IMR-90 (cell line): ENCODE measurements around the gene C22orf39. TPM values are rescaled to one million over a fixed set of nuclear protein-coding genes. Genes with fewer than 3 reads are reported as not detected.

Source experiments
- ATAC-seq: fragments of 200-7000 bp; cut with Tn5 transposase; 2 replicates; pipeline ENCODE4 v1.9.1; 2020; ENCODE audit warnings: low read depth, mild to moderate bottlenecking, moderate library complexity
- BruUV-seq: library from RNA; stranded (reverse); fragments of 400-500 nt; replicated peaks from 2 replicates; lab custom pipeline; 2021; lab: Mats Ljungman, UMichigan
- CTCF ChIA-PET: fragments of 300-600 bp; formaldehyde crosslinking; extraction: SDS; loops from one replicate; lab custom pipeline; 2021; ENCODE audit warnings: antibody characterized with exemption; lab: Yijun Ruan, JAX
- POLR2A ChIA-PET: fragments of 300-600 bp; sonication (Branson Sonifier 250); formaldehyde crosslinking; loops from one replicate; lab custom pipeline; 2022; ENCODE audit warnings: antibody characterized with exemption; ENCODE audit not compliant: unreplicated experiment; lab: Charles Lee
- DNase-seq: peaks from one replicate; pipeline ENCODE4 v3.0.0; 2013
- H2AFZ ChIP-seq: replicated peaks from 2 replicates; pipeline ENCODE3; 2013; ENCODE audit warnings: low read length, mild to moderate bottlenecking; ENCODE audit not compliant: poor library complexity
- H2AK5ac ChIP-seq: 2 replicates; pipeline ENCODE4 v1.6.1; 2013; ENCODE audit warnings: low read depth, low read length, inconsistent platforms
- H2AK9ac ChIP-seq: replicated peaks from 2 replicates; pipeline ENCODE3; 2013; ENCODE audit warnings: mild to moderate bottlenecking, low read depth, low read length, moderate library complexity; ENCODE audit not compliant: poor library complexity
- H2BK120ac ChIP-seq: 2 replicates; pipeline ENCODE4 v1.6.1; 2013; ENCODE audit warnings: low read depth, low read length, inconsistent platforms
- H2BK15ac ChIP-seq: 3 replicates; pipeline ENCODE4 v1.6.1; 2013; ENCODE audit warnings: low read depth, low read length, inconsistent platforms
- H2BK20ac ChIP-seq: 2 replicates; pipeline ENCODE4 v1.6.1; 2013; ENCODE audit warnings: low read depth, mild to moderate bottlenecking, inconsistent platforms, low read length, moderate library complexity
- H2BK5ac ChIP-seq: 2 replicates; pipeline ENCODE4 v1.6.1; 2013; ENCODE audit warnings: mild to moderate bottlenecking, low read depth, low read length, inconsistent platforms; ENCODE audit not compliant: poor library complexity, severe bottlenecking
- H3K14ac ChIP-seq: replicated peaks from 2 replicates; pipeline ENCODE4 v1.6.1; 2013; ENCODE audit warnings: low read depth, low read length, inconsistent platforms
- H3K18ac ChIP-seq: 2 replicates; pipeline ENCODE4 v1.6.1; 2013; ENCODE audit warnings: low read depth, low read length, control low read depth
- H3K23ac ChIP-seq: 2 replicates; pipeline ENCODE4 v1.6.1; 2013; ENCODE audit warnings: low read depth, low read length, inconsistent platforms
- H3K27ac ChIP-seq: 2 replicates; pipeline ENCODE4 v1.5.1; 2013; ENCODE audit warnings: mild to moderate bottlenecking, control low read depth, low read length; ENCODE audit not compliant: insufficient read depth
- H3K27me3 ChIP-seq: 2 replicates; pipeline ENCODE4 v1.6.1; 2013; ENCODE audit warnings: low read length; ENCODE audit not compliant: control insufficient read depth, insufficient read depth
- H3K36me3 ChIP-seq: 2 replicates; pipeline ENCODE4 v1.6.1; 2013; ENCODE audit warnings: low read length, mixed read lengths; ENCODE audit not compliant: control insufficient read depth, insufficient read depth
- H3K4ac ChIP-seq: 2 replicates; pipeline ENCODE4 v1.6.1; 2013; ENCODE audit warnings: low read depth, low read length, inconsistent platforms
- H3K4me1 ChIP-seq: 2 replicates; pipeline ENCODE4 v1.6.1; 2013; ENCODE audit warnings: low read length, mixed read lengths; ENCODE audit not compliant: control insufficient read depth, insufficient read depth
- H3K4me2 ChIP-seq: 2 replicates; pipeline ENCODE4 v1.6.1; 2013; ENCODE audit warnings: low read depth, mild to moderate bottlenecking, control low read depth, low read length, moderate library complexity
- H3K4me3 ChIP-seq: 2 replicates; pipeline ENCODE4 v1.5.1; 2013; ENCODE audit warnings: low read depth, mild to moderate bottlenecking, control low read depth, low read length, moderate library complexity; ENCODE audit not compliant: insufficient read depth
- H3K56ac ChIP-seq: 2 replicates; pipeline ENCODE4 v1.6.1; 2013; ENCODE audit warnings: low read length, inconsistent platforms; ENCODE audit not compliant: insufficient read depth; ENCODE audit errors: extremely low read depth
- H3K79me1 ChIP-seq, 2 experiments: 2 replicates each; pipeline ENCODE4 v1.6.1; 2013; ENCODE audit warnings: low read length in 2 of 2, inconsistent platforms in 1 of 2, low read depth in 1 of 2
- H3K9ac ChIP-seq: 2 replicates; pipeline ENCODE4 v1.6.1; 2013; ENCODE audit warnings: low read depth, low read length, control low read depth
- H3K9me1 ChIP-seq: 2 replicates; pipeline ENCODE4 v1.6.1; 2013; ENCODE audit warnings: low read length, inconsistent platforms; ENCODE audit not compliant: insufficient read depth
- H3K9me3 ChIP-seq: 2 replicates; pipeline ENCODE4 v1.6.1; 2013; ENCODE audit warnings: low read length; ENCODE audit not compliant: control insufficient read depth, insufficient read depth
- H4K20me1 ChIP-seq: 2 replicates; pipeline ENCODE4 v1.6.1; 2013; ENCODE audit warnings: low read length, inconsistent platforms; ENCODE audit not compliant: insufficient read depth
- H4K5ac ChIP-seq: 2 replicates; pipeline ENCODE4 v1.6.1; 2013; ENCODE audit warnings: mild to moderate bottlenecking, low read depth, low read length, control low read depth
- H4K8ac ChIP-seq, 2 experiments: 2 replicates each; pipeline ENCODE4 v1.6.1; 2013; ENCODE audit warnings: low read depth in 2 of 2, low read length in 2 of 2, control low read depth in 1 of 2, inconsistent platforms in 1 of 2
- H4K91ac ChIP-seq: 2 replicates; pipeline ENCODE4 v1.6.1; 2013; ENCODE audit warnings: low read depth, low read length, inconsistent platforms; ENCODE audit not compliant: insufficient read depth
- MXI1 ChIP-seq: IDR thresholded peaks from 2 replicates; pipeline ENCODE4 v1.6.1; 2012; ENCODE audit warnings: low read depth, mild to moderate bottlenecking, low read length, moderate library complexity, borderline replicate concordance
- WGBS, 2 experiments: methylation state at CpG; one replicate each; pipeline versions ENCODE4 v1.1.5 to v1.1.7; 2013; ENCODE audit warnings: missing lambda C conversion rate in 2 of 2; ENCODE audit not compliant: insufficient read length in 1 of 2; ENCODE audit errors: extremely low coverage in 2 of 2; 5-methylcytosine and 5-hydroxymethylcytosine counted together
- dilution Hi-C: fragments of 300-500 bp; cut with HindIII; formaldehyde crosslinking; loops from one replicate; pipeline ENCODE4 v1.14.3; 2018; ENCODE audit warnings: low sequenced_read_pairs; ENCODE audit not compliant: unreplicated experiment
- in situ Hi-C: fragments of 300-500 bp; cut with MboI; formaldehyde crosslinking; loops from 3 replicates; pipeline ENCODE4 v1.14.3; 2019; ENCODE audit warnings: low sequenced_read_pairs, inconsistent platforms, mixed read lengths
- intact Hi-C: fragments of 100-400 bp; cut with micrococcal nuclease; formaldehyde crosslinking; loops from 2 replicates; pipeline ENCODE4 v1.10.0; 2022
- polyA plus RNA-seq, 3 experiments: library from polyadenylated mRNA; depleted of rRNA; stranded (reverse); fragments of >200 nt; gene quantifications; 2 replicates each; pipeline ENCODE4 v1.2.3, GENCODE V29; 2012; ENCODE audit warnings: low replicate concordance in 1 of 3
- total RNA-seq: library from RNA; depleted of rRNA; stranded (reverse); fragments of >200 nt; gene quantifications from 2 replicates; pipeline ENCODE4 v1.2.3, GENCODE V29; 2012

C22orf39 gene
- total and polyA plus RNA-seq, 2 of the 4 experiments (the other 2 are of a cell fraction) = 8.2 to 8.9 TPM

GRCh38 chr22:19434401-19434800 is 13.1 kb downstream of the C22orf39 start:
- H3K14ac ChIP-seq = no peak overlapping the region
- no peak overlapping the region for H3K4ac ChIP-seq
- no peak overlapping the region for H2AFZ ChIP-seq
- POLR2A ChIA-PET = no interaction called here
- in situ Hi-C loops (no loop called here), intact Hi-C loops (no loop called here), dilution Hi-C loops (no loop called here)
- no peak overlapping the region for H2AK9ac ChIP-seq
- no peak overlapping the region for H3K9ac ChIP-seq
- H3K4me2 ChIP-seq = no peak overlapping the region
- H3K4me3 ChIP-seq = no peak overlapping the region
- H3K56ac ChIP-seq = no peak overlapping the region
- no peak overlapping the region for H2AK5ac ChIP-seq
- H4K5ac ChIP-seq = no peak overlapping the region
- no peak overlapping the region for H3K18ac ChIP-seq
- H2BK5ac ChIP-seq = no peak overlapping the region
- H2BK20ac ChIP-seq = no peak overlapping the region
- no CpG with 5 or more reads among the region's 7 CpGs for WGBS, 2 experiments
- no peaks in the 10 kb centered on the region for H3K27me3 ChIP-seq
- peaks cover 4% of the 10 kb centered on the region; the same call in 1 of the 2 replicates for H3K9me1 ChIP-seq
- peaks cover 13% of the 10 kb centered on the region for H4K20me1 ChIP-seq
- H4K91ac ChIP-seq = no peak overlapping the region
- H2BK120ac ChIP-seq = no peak overlapping the region
- BruUV-seq = no TSS peak
- H3K23ac ChIP-seq = no peak overlapping the region
- DNase-seq = no peak
- H4K8ac ChIP-seq = no peak overlapping the region
- H3K9me3 ChIP-seq = no peaks in the 10 kb centered on the region
- no peak for TF ChIP-seq MXI1
- ATAC-seq = no peak
- H2BK15ac ChIP-seq = no peak overlapping the region
- peaks cover 12 to 53% of the 10 kb centered on the region in 2 experiments for H3K79me1 ChIP-seq
- CTCF ChIA-PET = no interaction called here
- no peak overlapping the region for H3K27ac ChIP-seq
- H3K4me1 ChIP-seq = peaks cover 2% of the 10 kb centered on the region
- H3K36me3 ChIP-seq = peaks cover 13% of the 10 kb centered on the region
